DND-41 (cell line): ENCODE measurements around the gene SF3B3.

Experiments used
- CTCF ChIP-seq: IDR thresholded peaks from 2 replicates; pipeline ENCODE4 v1.5.1; 2012; ENCODE audit warnings: borderline replicate concordance, low read length, moderate library complexity, mild to moderate bottlenecking; ENCODE audit not compliant: poor library complexity, severe bottlenecking; ENCODE audit errors: extremely low read depth
- EZH2 ChIP-seq: IDR thresholded peaks from 3 replicates; pipeline ENCODE4 v1.6.1; 2012; ENCODE audit warnings: borderline replicate concordance, low read depth, mild to moderate bottlenecking, moderate library complexity, low read length, inconsistent platforms; ENCODE audit not compliant: severe bottlenecking

GRCh38 chr16:70591615-70592014, 68.0 kb downstream of the SF3B3 start:
- TF ChIP-seq EZH2 (no peak), CTCF (no peak)
